ENCODE data around the gene GIT2.

DNA sequence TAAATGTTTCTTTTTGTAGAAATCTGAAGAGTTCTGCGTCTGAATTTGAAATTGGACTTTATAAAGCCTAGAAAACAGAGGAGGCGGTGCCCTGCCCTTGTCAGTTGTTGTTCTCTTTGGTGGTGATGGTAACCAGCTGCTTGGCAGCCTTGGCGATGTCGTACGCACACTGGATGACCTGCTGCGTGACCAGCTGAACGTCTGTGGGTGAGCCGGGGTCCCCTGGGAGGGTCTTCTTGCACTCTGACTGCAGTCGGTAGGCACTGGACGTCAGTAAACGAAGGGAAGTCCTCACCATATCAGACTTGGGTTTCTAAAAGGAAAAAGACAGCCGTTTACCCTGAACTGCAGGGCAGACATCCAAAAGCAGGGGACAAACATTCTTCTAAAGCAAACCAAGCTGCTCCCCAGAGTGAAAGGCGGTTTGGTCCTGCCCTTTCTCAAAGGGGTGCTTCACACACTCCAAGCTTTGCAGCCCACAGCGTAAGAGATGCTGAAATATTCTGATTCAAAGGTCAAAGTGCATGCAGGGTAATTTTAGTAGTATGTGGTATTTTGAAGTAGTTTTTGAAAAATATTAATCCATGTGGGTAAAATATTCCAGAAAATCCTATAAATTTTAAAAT, 63.2 kb downstream of the GIT2 start:
- TF ChIP-seq EP300 (IDR thresholded peaks at IDR 0.05): no peak
- TF ChIP-seq, protein P1, sequence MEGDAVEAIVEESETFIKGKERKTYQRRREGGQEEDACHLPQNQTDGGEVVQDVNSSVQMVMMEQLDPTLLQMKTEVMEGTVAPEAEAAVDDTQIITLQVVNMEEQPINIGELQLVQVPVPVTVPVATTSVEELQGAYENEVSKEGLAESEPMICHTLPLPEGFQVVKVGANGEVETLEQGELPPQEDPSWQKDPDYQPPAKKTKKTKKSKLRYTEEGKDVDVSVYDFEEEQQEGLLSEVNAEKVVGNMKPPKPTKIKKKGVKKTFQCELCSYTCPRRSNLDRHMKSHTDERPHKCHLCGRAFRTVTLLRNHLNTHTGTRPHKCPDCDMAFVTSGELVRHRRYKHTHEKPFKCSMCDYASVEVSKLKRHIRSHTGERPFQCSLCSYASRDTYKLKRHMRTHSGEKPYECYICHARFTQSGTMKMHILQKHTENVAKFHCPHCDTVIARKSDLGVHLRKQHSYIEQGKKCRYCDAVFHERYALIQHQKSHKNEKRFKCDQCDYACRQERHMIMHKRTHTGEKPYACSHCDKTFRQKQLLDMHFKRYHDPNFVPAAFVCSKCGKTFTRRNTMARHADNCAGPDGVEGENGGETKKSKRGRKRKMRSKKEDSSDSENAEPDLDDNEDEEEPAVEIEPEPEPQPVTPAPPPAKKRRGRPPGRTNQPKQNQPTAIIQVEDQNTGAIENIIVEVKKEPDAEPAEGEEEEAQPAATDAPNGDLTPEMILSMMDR (IDR thresholded peaks at IDR 0.05): no peak
- TF ChIP-seq POLR2AphosphoS5 (IDR thresholded peaks at IDR 0.05): peak; percentile 50
